Right atrium auricular region (tissue), 2 donors: ENCODE results near the gene SFRP5. TPM values are rescaled to one million over a fixed set of nuclear protein-coding genes. Genes with fewer than 3 reads are reported as not detected.

Source experiments
- DNase-seq: peaks from one replicate; pipeline ENCODE4 v3.0.0-alpha.2; 2019; ENCODE audit warnings: low spot score
- H3K27ac ChIP-seq, 2 donors: fragments of 200-600 bp; sonication (generic); 1 replicate in 1 of 2; 2 replicates in 1 of 2; pipeline ENCODE4 v1.5.1; 2016 to 2019
- H3K27me3 ChIP-seq, 2 donors: fragments of 200-600 bp; sonication (generic); one replicate each; pipeline versions ENCODE4 v1.5.1 to v1.6.0; 2017 to 2019
- H3K36me3 ChIP-seq: fragments of 200-600 bp; sonication (generic); one replicate; pipeline ENCODE4 v1.5.1; 2016
- H3K4me1 ChIP-seq, 2 donors: fragments of 200-600 bp; sonication (generic); one replicate each; pipeline versions ENCODE4 v1.5.1 to v1.6.0; 2017 to 2019
- H3K4me3 ChIP-seq, 2 donors: fragments of 200-600 bp; sonication (generic); 1 replicate in 1 of 2; 2 replicates in 1 of 2; pipeline ENCODE4 v1.5.1; 2017 to 2019; ENCODE audit warnings: mild to moderate bottlenecking in 1 of 2, moderate library complexity in 1 of 2
- H3K9me3 ChIP-seq, 2 donors: fragments of 200-600 bp; sonication (generic); one replicate each; pipeline ENCODE4 v1.5.1; 2019
- total RNA-seq, 2 donors: library from RNA; depleted of rRNA; stranded (reverse); fragments of >200 nt; gene quantifications; one replicate each; pipeline ENCODE4 v1.1.0, GENCODE V29; 2016
- TF ChIP-seq, protein P1 (sequence below), 2 donors: fragments of 200-600 bp; sonication (generic); IDR thresholded peaks; one replicate each; pipeline ENCODE4 v1.5.1; 2019; ENCODE audit warnings: antibody characterized with exemption in 2 of 2

The SFRP5 gene
- total RNA-seq, 2 donors from 2014 or later = 140 to 260 TPM

DNA sequence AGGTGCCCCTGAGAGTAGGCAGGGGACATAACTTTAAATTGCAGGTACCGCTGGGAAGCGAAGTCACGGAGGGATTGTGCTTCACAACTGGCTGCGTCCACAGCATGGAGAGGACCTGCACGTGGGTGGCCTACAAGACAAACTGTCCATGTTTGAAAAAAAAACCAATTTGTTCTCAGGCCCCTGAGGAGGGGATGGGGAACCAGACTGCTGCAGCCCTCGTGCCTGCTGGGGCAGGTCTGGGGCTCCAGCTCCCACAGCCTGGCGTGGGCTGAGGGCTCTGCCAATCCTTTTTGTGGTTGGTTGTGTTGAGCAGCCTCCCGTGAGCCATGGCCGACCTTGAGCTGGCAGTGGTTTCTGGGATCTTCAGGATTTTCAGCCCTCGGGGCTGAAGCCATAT, 9.7 kb downstream of the SFRP5 start:
- Histone ChIP-seq H3K27me3 (no peaks in the 10 kb centered on the region), H3K27ac (peak overlapping the region; percentile 66 to 80), H3K4me1 (peaks cover 0 to 52% of the 10 kb centered on the region in 2 donors), H3K36me3 (peaks cover 19% of the 10 kb centered on the region), H3K4me3 (no peak overlapping the region), H3K9me3 (no peaks in the 10 kb centered on the region)
- TF ChIP-seq, protein P1, sequence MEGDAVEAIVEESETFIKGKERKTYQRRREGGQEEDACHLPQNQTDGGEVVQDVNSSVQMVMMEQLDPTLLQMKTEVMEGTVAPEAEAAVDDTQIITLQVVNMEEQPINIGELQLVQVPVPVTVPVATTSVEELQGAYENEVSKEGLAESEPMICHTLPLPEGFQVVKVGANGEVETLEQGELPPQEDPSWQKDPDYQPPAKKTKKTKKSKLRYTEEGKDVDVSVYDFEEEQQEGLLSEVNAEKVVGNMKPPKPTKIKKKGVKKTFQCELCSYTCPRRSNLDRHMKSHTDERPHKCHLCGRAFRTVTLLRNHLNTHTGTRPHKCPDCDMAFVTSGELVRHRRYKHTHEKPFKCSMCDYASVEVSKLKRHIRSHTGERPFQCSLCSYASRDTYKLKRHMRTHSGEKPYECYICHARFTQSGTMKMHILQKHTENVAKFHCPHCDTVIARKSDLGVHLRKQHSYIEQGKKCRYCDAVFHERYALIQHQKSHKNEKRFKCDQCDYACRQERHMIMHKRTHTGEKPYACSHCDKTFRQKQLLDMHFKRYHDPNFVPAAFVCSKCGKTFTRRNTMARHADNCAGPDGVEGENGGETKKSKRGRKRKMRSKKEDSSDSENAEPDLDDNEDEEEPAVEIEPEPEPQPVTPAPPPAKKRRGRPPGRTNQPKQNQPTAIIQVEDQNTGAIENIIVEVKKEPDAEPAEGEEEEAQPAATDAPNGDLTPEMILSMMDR (IDR thresholded peaks at IDR 0.05) = no peak
- DNase-seq = no peak

DNA sequence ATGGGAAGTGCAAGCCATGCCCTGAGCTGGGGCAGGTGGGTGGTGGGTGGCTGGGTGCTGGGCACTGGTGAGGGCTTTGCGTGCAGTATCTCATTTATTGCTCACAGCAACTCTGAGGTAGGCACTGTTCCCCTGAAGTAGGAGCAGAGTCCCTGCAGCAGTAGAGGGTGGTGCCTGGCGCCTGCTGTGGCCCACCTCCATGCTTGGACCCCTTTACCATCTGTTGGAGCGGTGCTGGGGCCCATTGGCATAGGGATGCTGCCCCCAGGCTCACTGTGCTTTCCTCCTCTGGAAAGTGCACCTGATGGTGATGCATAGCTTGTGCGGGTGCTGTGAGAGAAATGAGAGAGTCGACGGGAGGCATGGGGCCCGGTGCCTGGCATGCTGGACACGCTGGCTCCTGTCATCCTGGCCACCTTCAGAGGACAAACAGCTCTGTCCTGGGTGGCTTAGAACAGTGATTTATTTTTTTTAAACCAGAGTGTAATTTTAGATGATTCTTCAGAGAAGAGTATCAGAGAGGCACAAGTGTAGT, 10.4 kb downstream of the SFRP5 start:
- no peaks in the 10 kb centered on the region for H3K27me3 ChIP-seq
- peak overlapping the region; percentile 66 to 80 for H3K27ac ChIP-seq
- peaks cover 23% of the 10 kb centered on the region for H3K36me3 ChIP-seq
- TF ChIP-seq, protein P1 (IDR thresholded peaks at IDR 0.05) = no peak
- H3K4me3 ChIP-seq = no peak overlapping the region
- no peaks in the 10 kb centered on the region for H3K9me3 ChIP-seq
- H3K4me1 ChIP-seq = peaks cover 0 to 52% of the 10 kb centered on the region in 2 donors
- no peak for DNase-seq

DNA sequence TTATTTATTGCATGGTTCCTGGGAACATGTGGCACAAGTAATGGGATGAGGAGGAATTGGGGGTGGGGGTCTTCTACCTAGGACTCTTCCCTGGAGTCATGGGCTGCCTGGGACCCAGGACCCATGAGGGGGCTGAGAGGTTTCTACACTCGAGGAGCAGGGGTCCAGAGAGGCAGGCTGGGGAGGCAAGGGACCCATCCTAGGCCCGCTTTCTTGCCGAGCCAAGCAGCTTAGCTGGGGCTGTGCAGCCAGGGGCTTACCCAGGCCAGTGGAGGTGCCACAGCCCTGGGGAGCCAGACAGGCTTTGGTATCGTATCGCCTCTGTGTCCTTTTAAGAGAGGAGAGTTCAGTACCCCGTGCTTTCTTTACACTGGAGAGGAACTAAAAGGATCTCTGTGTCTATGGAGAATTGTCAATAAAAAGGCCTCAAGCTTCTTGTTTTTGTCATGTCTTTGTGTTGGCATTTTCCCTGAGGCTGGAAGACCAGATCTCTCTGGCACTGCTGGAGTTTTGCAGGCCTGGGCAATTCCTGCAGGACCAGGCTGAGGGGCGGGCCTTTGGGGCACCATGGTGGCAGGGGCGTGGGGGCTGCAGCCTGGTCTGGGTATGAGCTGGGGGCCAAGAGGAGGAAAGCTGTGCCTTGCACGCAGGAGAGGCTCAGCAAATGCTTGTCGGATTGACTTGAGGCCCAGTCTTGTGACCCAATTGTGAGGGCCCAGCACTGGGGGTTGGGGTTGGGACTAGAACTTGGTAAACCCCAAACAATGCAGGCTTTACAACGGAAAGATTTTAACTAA, 11.1 kb downstream of the SFRP5 start:
- Histone ChIP-seq H3K9me3 (no peaks in the 10 kb centered on the region), H3K27me3 (no peaks in the 10 kb centered on the region), H3K4me1 (peaks cover 0 to 52% of the 10 kb centered on the region in 2 donors), H3K4me3 (no peak overlapping the region), H3K36me3 (peaks cover 31% of the 10 kb centered on the region), H3K27ac (peak overlapping the region in 1 of 2 donors; percentile 27)
- no peak for DNase-seq
- TF ChIP-seq, protein P1 (IDR thresholded peaks at IDR 0.05) = no peak

DNA sequence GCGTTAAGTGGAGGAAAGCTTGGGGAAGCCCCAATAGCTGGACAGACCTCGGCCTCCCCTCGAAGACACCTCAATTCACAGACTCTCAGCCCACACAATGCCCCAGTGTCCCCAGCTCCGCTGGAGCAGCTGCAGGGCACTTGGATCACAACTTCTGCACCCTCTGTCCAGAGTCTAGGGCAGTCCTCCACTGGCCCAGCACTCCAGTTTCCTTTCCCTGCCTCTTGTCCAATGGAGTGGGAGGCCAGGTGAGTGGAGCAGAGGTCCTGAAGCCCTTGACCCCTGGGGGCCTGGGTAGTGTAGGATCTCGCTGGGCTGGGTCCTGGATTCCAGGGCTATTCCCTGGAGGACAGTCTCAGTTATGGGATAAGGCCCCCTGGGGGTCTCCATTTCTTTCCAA, 11.9 kb downstream of the SFRP5 start:
- no peak for DNase-seq
- H3K4me1 ChIP-seq = peaks cover 0 to 47% of the 10 kb centered on the region in 2 donors
- no peaks in the 10 kb centered on the region for H3K27me3 ChIP-seq
- H3K4me3 ChIP-seq = no peak overlapping the region
- TF ChIP-seq, protein P1 (IDR thresholded peaks at IDR 0.05) = no peak
- no peaks in the 10 kb centered on the region for H3K9me3 ChIP-seq
- H3K36me3 ChIP-seq = peaks cover 38% of the 10 kb centered on the region
- H3K27ac ChIP-seq = peak overlapping the region; percentile 3 to 27

DNA sequence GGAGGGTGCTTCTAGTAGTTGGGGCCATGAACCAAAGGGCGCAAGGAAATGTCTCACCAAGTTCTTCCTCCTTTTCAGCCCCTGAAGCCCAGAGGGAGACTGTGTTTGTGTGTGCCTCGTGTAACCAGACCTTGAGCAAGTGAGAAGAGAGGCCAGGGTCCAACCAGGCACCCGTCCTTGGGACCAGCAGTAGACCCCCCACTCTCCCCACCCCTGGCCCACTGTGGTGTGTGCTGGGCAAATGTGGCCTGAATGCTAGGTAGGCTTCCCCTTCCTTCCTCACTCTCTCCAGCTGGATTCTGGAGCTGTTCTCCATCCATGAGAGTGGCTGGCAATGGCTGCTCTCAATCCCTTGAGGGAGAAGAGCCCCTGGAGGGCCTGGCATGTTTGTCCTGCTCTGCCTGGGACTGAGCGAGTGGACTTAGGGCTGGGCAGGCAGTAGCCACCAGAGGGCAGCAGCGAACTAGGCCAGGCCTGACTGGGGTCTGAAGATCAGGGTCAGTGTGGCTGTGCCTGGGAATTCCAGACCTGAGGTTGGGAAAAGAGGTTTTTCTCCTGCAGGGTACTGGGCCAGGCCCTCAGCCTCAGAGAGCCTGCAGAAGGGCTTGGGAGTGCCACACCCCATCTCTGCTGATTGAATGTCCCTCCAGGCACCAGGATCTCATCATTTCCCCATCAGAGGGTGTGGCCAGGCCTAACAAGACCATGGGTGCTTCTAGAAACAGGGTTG, 12.5 kb downstream of the SFRP5 start:
- peak overlapping the region; percentile 3 to 27 for H3K27ac ChIP-seq
- TF ChIP-seq, protein P1 (IDR thresholded peaks at IDR 0.05) = peak; percentile 89 to 95
- H3K36me3 ChIP-seq = peaks cover 44% of the 10 kb centered on the region
- H3K4me3 ChIP-seq = no peak overlapping the region
- no peaks in the 10 kb centered on the region for H3K9me3 ChIP-seq
- no peak for DNase-seq
- no peaks in the 10 kb centered on the region for H3K27me3 ChIP-seq
- H3K4me1 ChIP-seq = peaks cover 0 to 41% of the 10 kb centered on the region in 2 donors
